Measurements from ENCODE around the gene ATP11C. TPM values are rescaled to one million over a fixed set of nuclear protein-coding genes. Genes with fewer than 3 reads are reported as not detected.

The ATP11C gene
- 10 to 100 TPM; 20.4 to 33.3 (median 27.3) TPM for total RNA-seq

GRCh38 chrX:139932901-139933796 lies at the start of gene ATP11C:
Gene ATP11C (minus strand): TSS chrX:139933053. CDS start chrX:139932042, 1,011 bp downstream.
- Histone ChIP-seq H3K36me3 (no peaks in the 10 kb centered on the region), H3K4me1 (peaks cover 0 to 7% (median 0%) of the 10 kb centered on the region in 3 donors), H3K9me3 (no peaks in the 10 kb centered on the region), H3K27me3 (no peaks in the 10 kb centered on the region), H3K27ac (peak within 1 kb of the TSS; percentile 97 to 99 (median 98)), H3K4me3 (peak within 1 kb of the TSS; percentile 82 to 95)
- peak; percentile 90 for ATAC-seq
- WGBS, 2 donors (ENCODE audit: low coverage in 1 of 2), result 0 to 31% methylated on average over 1 to 20 of the region's 52 CpGs
- TF ChIP-seq EP300 (IDR thresholded peaks at IDR 0.05) (no peak), POLR2AphosphoS5 (IDR thresholded peaks at IDR 0.05) (peak; percentile 91), CTCF (IDR thresholded peaks at IDR 0.05) (peak in 2 of 4 experiments; percentile 4 to 35), POLR2A (IDR thresholded peaks at IDR 0.05) (peak; percentile 58)

- no peak for TF ChIP-seq POLR2A (IDR thresholded peaks at IDR 0.05)
- no peak for TF ChIP-seq EP300 (IDR thresholded peaks at IDR 0.05)
- no peak for TF ChIP-seq CTCF (IDR thresholded peaks at IDR 0.05)
- TF ChIP-seq POLR2AphosphoS5 (IDR thresholded peaks at IDR 0.05), result no peak
- no peaks in the 10 kb centered on the region for H3K4me1 ChIP-seq
- no peak overlapping the region for H3K27ac ChIP-seq
- H3K27me3 ChIP-seq, result no peaks in the 10 kb centered on the region
- ATAC-seq, result no peak
- no peaks in the 10 kb centered on the region for H3K36me3 ChIP-seq
- WGBS, 2 donors (ENCODE audit: low coverage in 1 of 2), result 59 to 77% methylated on average over 3 of the region's 3 CpGs
- H3K9me3 ChIP-seq, result no peaks in the 10 kb centered on the region
- H3K4me3 ChIP-seq, result no peak overlapping the region
These were observed 41.6 kb upstream of the ATP11C start for GRCh38 chrX:139974471-139974870.

DNA sequence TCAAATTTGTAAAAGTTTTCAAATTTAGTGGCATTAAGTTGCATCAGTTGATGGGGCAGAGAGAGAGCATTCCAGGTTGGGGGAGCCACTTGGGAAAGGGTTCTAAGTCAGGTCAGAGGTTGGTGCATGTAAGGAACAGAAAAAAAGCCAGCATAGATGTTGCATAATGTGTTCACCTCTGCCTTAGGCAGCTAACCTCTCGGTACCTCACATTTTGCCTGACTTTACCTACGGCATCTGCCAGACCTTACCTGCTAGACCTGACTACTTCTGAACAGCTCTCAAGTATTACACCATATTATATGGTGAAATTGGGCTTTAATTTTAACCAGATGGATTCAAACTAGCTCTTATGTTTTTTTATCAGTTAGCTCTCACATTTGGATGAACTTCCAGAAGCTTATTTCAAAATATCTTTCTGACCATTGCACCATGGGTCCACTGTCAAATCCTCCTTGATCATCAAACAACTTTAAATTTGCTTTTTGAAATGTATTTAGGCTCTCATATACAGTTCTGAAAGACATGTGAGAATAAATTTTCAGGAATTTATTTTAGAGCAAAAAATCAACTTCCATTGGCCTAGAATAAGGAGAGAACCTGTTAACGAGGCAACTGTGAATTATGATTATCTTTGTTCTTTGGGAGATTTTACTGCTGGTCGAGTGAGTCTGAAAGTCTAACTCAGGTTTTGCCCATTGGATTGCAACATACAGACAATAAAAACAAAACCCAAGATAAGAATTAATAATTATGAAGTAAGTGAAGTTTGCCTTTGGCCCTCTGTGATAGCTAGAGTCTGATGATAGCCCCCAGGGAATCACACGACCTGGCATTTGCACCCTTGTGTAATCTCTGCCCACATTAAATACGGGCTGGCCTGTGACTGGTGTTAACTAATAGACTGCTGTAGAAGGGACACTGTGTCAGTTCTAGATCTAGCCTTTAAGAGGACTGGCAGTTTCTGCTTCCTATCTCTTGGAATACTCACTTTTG lies 40.1 kb upstream of the ATP11C start:
- Histone ChIP-seq H3K27ac (no peak overlapping the region), H3K27me3 (no peaks in the 10 kb centered on the region), H3K4me1 (no peaks in the 10 kb centered on the region), H3K36me3 (no peaks in the 10 kb centered on the region), H3K4me3 (no peak overlapping the region), H3K9me3 (no peaks in the 10 kb centered on the region)
- no peak for TF ChIP-seq CTCF (IDR thresholded peaks at IDR 0.05)
- no peak for TF ChIP-seq POLR2AphosphoS5 (IDR thresholded peaks at IDR 0.05)
- no peak for TF ChIP-seq POLR2A (IDR thresholded peaks at IDR 0.05)
- 67 to 77% methylated on average over 6 of the region's 6 CpGs for WGBS, 2 donors (ENCODE audit: low coverage in 1 of 2)
- ATAC-seq, result no peak

GRCh38 chrX:139972113-139972512 lies 39.3 kb upstream of the ATP11C start:
- no peak for TF ChIP-seq CTCF (IDR thresholded peaks at IDR 0.05)
- no peak for TF ChIP-seq POLR2A (IDR thresholded peaks at IDR 0.05)
- TF ChIP-seq POLR2AphosphoS5 (IDR thresholded peaks at IDR 0.05), result no peak
- TF ChIP-seq EP300 (IDR thresholded peaks at IDR 0.05), result no peak
- H3K4me3 ChIP-seq, result no peak overlapping the region
- no peaks in the 10 kb centered on the region for H3K36me3 ChIP-seq
- no peaks in the 10 kb centered on the region for H3K4me1 ChIP-seq
- H3K27me3 ChIP-seq, result no peaks in the 10 kb centered on the region
- H3K27ac ChIP-seq, result no peak overlapping the region
- no peak for ATAC-seq
- H3K9me3 ChIP-seq, result no peaks in the 10 kb centered on the region
- 40 to 47% methylated on average over 5 of the region's 5 CpGs for WGBS, 2 donors (ENCODE audit: low coverage in 1 of 2)

Data from gastroesophageal sphincter (tissue), 4 donors.